Activated naive CD8-positive, alpha-beta T cell treated with anti-CD3 and anti-CD28 coated beads, Interleukin-2, amount 50 U/mL, for 16 hours (primary cell): ENCODE results near the gene RAB11B.
"Not testable (repeated sequence)": the region's sequence is repeated elsewhere in the genome, so short reads cannot be mapped to it uniquely, and the experiment has no call there.

Source experiments
- DNase-seq: peaks from one replicate; pipeline ENCODE4 v3.0.0-alpha.2; 2020; ENCODE audit warnings: low read depth, low spot score

The RAB11B gene

GRCh38 chr19:8389891-8390616, at the start of gene RAB11B:
Gene RAB11B (plus strand): TSS chr19:8390360. CDS start chr19:8390417, 57 bp downstream.
- peak; percentile 95 for DNase-seq

GRCh38 chr19:8341504-8341903, 48.7 kb upstream of the RAB11B start:
- DNase-seq = not testable (repeated sequence)

- no peak for DNase-seq
Measured at GRCh38 chr19:8342316-8342683, 47.9 kb upstream of the RAB11B start.

- peak; percentile 85 for DNase-seq
Measured at GRCh38 chr19:8342684-8343482, 47.3 kb upstream of the RAB11B start, which contains the start of gene KANK3. Gene KANK3 (minus strand): TSS chr19:8343262. CDS start chr19:8337828, 5,434 bp downstream.

- no peak for DNase-seq
Measured at GRCh38 chr19:8343483-8343844, 46.7 kb upstream of the RAB11B start.

- DNase-seq = not testable (repeated sequence)
Measured at GRCh38 chr19:8349629-8350372, 40.4 kb upstream of the RAB11B start.

GRCh38 chr19:8352134-8352827, 37.9 kb upstream of the RAB11B start:
- no peak for DNase-seq

- DNase-seq = not testable (repeated sequence)
Measured at GRCh38 chr19:8352845-8353244, 37.3 kb upstream of the RAB11B start.

- DNase-seq = no peak
Measured at GRCh38 chr19:8355631-8356402, 34.3 kb upstream of the RAB11B start.

- DNase-seq = no peak
Measured at GRCh38 chr19:8357007-8357521, 33.1 kb upstream of the RAB11B start.

GRCh38 chr19:8358948-8359347, 31.2 kb upstream of the RAB11B start:
- DNase-seq = no peak

- no peak for DNase-seq
Measured at GRCh38 chr19:8360196-8360595, 30.0 kb upstream of the RAB11B start.

- no peak for DNase-seq
Measured at GRCh38 chr19:8361921-8362793, 28.0 kb upstream of the RAB11B start.

- peak; percentile 9 for DNase-seq
Measured at GRCh38 chr19:8363803-8364771, 26.1 kb upstream of the RAB11B start, which contains the start of gene ANGPTL4. Gene ANGPTL4 (plus strand): TSS chr19:8364155. CDS start chr19:8364322, 167 bp downstream.

GRCh38 chr19:8366121-8366581, 24.0 kb upstream of the RAB11B start:
- no peak for DNase-seq

GRCh38 chr19:8366961-8367326, 23.2 kb upstream of the RAB11B start:
- DNase-seq = no peak

- no peak for DNase-seq
Measured at GRCh38 chr19:8367327-8368001, 22.7 kb upstream of the RAB11B start.
